ENCODE measurements around the gene TSPY8. TPM values are rescaled to one million over a fixed set of nuclear protein-coding genes. Genes with fewer than 3 reads are reported as not detected.

Gene TSPY8, protein sequence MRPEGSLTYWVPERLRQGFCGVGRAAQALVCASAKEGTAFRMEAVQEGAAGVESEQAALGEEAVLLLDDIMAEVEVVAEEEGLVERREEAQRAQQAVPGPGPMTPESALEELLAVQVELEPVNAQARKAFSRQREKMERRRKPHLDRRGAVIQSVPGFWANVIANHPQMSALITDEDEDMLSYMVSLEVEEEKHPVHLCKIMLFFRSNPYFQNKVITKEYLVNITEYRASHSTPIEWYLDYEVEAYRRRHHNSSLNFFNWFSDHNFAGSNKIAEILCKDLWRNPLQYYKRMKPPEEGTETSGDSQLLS
- not detected in 5 replicates for total RNA-seq (2022; extraction: Qiagen RNA extraction; ENCODE audit: low read depth)

DNA sequence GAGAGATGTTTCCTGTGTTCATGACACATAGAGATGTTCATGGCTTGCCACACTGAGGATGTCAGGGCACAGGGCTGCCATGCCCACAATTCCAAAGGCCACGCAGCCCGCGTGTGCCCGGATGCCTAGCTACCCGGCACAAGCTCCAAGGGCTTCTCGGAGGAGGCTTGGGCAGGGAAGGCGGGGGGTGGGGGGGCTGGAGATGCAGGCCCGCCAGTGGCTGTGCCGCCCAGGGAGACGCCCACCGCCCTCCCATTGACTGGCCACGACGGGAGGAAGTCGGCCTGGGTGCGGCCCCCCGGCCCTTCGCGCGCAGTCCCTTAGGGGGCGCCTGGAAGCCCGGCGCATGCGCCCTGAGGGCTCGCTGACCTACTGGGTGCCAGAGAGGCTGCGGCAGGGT, at the start of gene TSPY8:
TSS of gene TSPY8 (plus strand) at position 301 of the 400 bp plus-strand sequence. CDS start at position 347, 46 bp downstream.

DNA sequence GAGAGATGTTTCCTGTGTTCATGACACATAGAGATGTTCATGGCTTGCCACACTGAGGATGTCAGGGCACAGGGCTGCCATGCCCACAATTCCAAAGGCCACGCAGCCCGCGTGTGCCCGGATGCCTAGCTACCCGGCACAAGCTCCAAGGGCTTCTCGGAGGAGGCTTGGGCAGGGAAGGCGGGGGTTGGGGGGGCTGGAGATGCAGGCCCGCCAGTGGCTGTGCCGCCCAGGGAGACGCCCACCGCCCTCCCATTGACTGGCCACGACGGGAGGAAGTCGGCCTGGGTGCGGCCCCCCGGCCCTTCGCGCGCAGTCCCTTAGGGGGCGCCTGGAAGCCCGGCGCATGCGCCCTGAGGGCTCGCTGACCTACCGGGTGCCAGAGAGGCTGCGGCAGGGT, 20.4 kb upstream of the TSPY8 start, which contains the start of gene TSPY4:
TSS of gene TSPY4 (plus strand) at position 301 of the 400 bp plus-strand sequence. CDS start at position 347, 46 bp downstream.

DNA sequence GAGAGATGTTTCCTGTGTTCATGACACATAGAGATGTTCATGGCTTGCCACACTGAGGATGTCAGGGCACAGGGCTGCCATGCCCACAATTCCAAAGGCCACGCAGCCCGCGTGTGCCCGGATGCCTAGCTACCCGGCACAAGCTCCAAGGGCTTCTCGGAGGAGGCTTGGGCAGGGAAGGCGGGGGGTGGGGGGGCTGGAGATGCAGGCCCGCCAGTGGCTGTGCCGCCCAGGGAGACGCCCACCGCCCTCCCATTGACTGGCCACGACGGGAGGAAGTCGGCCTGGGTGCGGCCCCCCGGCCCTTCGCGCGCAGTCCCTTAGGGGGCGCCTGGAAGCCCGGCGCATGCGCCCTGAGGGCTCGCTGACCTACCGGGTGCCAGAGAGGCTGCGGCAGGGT, 40.5 kb downstream of the TSPY8 start, which contains the start of gene TSPY3:
TSS of gene TSPY3 (plus strand) at position 301 of the 400 bp plus-strand sequence. CDS start at position 347, 46 bp downstream.

Other genes starting within 250 kb of the TSPY8 start
- gene TSPY4, start 20.3 kb upstream of the TSPY8 start, total RNA-seq (2022; extraction: Qiagen RNA extraction; ENCODE audit: low read depth) = not detected in 5 replicates
- gene TSPY3, start 40.6 kb downstream of the TSPY8 start, total RNA-seq (2022; extraction: Qiagen RNA extraction; ENCODE audit: low read depth) = not detected in 5 replicates
- gene TSPY1, start 109.2 kb downstream of the TSPY8 start, total RNA-seq (2022; extraction: Qiagen RNA extraction; ENCODE audit: low read depth) = not detected in 5 replicates
- not detected in 5 replicates for gene TSPY9, start 129.5 kb downstream of the TSPY8 start, total RNA-seq (2022; extraction: Qiagen RNA extraction; ENCODE audit: low read depth)
- gene TSPY10, start 170.1 kb downstream of the TSPY8 start, total RNA-seq (2022; extraction: Qiagen RNA extraction; ENCODE audit: low read depth) = not detected in 5 replicates

Data from A549 treated with DMSO at 1 μM for 4 hours (cell line).